LNCAP (cell line): ENCODE results near the gene SERPINB6.

Source experiments
- TF ChIP-seq, protein P1 (sequence below): fragments of 450-650 bp; IDR thresholded peaks from 2 replicates; pipeline ENCODE4 v1.5.1; 2017; ENCODE audit warnings: mild to moderate bottlenecking

SERPINB6 gene

DNA sequence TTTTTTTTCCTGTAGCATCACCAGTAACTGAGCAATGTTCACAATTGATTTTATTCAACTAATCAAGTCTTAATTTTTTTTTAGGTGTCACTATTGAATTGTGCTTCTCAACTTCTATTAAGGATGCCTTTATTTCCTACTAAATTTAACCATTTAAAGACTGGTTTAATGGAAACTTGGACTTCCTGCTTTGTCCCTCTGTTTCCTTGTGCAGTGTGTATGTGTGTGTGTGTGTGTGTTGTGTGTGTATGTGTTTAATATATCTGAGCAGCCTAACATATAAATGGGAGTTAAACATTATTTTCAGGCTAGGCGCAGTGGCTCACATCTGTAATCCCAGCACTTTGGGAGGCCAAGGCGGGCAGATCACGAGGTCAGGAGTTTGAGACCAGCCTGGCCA, 1.8 kb downstream of the SERPINB6 start:
- TF ChIP-seq, protein P1, sequence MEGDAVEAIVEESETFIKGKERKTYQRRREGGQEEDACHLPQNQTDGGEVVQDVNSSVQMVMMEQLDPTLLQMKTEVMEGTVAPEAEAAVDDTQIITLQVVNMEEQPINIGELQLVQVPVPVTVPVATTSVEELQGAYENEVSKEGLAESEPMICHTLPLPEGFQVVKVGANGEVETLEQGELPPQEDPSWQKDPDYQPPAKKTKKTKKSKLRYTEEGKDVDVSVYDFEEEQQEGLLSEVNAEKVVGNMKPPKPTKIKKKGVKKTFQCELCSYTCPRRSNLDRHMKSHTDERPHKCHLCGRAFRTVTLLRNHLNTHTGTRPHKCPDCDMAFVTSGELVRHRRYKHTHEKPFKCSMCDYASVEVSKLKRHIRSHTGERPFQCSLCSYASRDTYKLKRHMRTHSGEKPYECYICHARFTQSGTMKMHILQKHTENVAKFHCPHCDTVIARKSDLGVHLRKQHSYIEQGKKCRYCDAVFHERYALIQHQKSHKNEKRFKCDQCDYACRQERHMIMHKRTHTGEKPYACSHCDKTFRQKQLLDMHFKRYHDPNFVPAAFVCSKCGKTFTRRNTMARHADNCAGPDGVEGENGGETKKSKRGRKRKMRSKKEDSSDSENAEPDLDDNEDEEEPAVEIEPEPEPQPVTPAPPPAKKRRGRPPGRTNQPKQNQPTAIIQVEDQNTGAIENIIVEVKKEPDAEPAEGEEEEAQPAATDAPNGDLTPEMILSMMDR = no peak

DNA sequence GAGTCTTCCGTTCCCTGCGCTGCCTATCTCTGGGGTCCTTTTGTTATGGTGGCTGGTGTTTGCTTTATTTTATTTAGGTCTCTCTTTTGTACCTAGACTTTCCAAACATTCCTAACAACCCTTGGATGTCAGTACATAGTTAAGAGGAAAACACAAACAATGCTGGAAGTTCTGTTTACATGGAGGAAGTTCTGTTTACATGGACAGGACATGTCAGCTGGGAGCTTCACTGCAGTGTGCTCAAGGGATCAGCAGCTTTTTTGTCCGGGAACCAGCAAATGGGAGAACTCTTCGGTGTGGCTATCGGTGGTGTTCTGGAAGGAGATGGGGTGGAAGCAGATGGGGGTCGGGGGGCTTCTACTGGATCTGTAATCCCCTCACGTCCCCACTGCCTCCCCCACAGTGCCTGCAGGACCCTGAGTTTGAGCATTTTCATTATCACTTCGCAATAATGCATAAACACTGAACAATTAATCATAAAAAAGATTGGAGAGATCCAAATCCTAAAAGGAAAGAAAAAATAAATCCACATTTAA, 2.7 kb downstream of the SERPINB6 start:
- TF ChIP-seq, protein P1 = no peak

DNA sequence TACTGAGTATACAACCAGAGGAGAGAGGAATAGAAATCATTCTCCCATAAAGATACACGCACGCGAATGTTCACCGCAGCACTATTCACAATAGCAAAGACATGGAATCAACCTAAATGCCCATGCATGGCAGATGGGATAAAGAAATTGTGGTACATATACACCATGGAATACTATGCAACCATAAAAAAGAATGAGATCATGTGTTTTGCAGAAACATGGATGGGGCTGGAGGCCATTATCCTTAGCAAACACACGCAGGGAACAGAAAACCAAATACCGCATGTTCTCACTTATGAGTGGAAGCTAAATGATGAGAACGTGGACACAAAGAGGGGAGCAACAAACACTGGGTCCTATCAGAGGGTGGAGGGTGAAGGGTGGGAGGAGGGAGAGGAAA, 3.4 kb downstream of the SERPINB6 start:
- TF ChIP-seq, protein P1 = no peak

DNA sequence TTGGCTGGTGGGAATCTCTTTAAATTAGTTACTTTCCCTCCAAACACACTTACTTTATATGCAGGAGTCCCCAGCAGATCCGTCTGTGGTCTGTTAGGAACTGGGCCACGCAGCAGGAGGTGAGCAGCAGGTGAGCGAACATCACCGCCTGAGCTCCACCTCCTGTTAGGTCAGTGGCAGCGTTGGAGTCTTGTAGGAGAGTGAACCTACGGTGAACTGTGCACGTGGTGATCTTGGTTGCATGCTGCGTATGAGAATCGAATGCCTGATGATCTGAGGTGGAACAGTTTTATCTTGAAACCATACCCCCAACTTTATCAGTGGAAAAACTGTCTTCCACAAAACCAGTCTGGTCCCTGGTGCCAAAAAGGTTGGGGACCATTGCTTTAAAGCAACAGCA, 5.0 kb downstream of the SERPINB6 start:
- TF ChIP-seq, protein P1 = no peak

DNA sequence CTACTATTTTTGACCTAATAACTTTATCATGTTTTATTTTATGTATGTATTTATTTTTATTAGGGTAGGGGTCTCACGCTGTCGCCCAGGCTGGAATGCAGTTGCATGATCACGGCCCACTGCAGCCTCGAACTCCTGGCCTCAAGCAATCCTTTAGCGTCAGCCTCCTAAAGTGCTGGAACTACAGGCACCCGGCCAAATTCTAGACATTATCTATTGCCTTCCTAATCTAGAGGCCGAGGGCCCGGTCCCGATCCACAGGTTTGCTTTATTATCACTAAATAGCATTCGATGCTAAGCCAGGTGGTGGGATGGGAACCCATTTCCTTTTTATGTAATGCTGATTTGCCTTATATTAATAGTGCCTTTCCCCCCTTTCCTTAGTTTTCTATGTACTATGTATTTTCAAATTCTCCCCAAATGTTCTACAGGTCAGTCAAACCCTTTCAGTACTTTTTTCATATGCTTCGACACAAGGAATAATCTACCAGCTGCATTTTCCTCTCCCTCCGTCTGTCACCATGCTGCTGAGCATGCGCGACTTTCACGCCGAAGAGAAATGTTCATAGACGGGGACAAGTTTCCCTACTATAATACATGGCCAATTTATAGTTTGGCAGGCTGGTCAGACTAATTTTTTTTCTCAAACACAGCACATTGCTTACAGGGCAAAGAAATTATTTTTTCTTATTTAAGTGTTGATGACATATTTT, 6.4 kb downstream of the SERPINB6 start:
- TF ChIP-seq, protein P1 = no peak

DNA sequence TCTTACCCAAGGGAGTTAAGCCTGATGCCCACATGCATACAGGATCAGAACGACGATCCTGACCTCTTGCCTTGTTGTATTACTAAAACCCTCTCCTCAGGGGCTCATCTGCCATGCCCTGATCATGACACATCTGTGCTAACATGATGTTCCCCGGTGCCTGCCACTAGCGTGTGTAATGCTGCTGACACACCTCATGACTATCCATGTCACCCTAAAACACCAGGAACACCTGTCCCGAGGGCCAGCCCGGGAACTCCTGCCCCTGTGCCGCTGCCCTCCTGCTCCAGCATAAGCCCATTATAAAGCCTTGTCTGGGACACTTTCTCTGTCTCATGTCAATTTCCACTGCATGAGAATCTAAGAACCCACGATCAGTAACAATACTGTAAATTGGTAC, 7.6 kb downstream of the SERPINB6 start:
- TF ChIP-seq, protein P1 = no peak

DNA sequence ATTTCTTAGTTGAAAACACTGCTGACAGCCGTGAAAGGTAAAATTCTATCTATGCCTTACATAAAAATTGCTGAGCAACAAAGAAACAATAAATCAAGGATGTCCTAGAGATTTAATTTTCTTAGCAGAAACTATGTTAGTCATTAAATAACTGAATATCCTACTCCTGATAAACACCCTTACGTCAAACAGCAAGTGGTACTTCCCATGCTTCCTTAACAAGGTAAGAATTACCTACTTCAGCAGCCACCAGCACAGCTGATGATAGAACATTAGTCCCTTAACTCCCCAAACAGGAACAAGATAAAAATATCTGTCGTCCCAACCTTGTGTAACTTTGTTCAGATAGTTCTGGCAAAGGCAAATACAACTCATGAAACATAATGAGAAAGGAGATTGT, 8.7 kb downstream of the SERPINB6 start:
- TF ChIP-seq, protein P1 = no peak
